Effector CD8-positive, alpha-beta T cell (primary cell): ENCODE measurements around the gene EFCAB6.

ENCODE experiments used
- DNase-seq: peaks from one replicate; lab custom pipeline; 2025; lab: John Stamatoyannopoulos, UW

The EFCAB6 gene

GRCh38 chr22:43528601-43529360 lies 283.3 kb downstream of the EFCAB6 start:
- no peak for DNase-seq

GRCh38 chr22:43526946-43527345 lies 285.2 kb downstream of the EFCAB6 start:
- DNase-seq: no peak

- no peak for DNase-seq
Observed at GRCh38 chr22:43526117-43526655, 285.9 kb downstream of the EFCAB6 start.

- no peak for DNase-seq
Observed at GRCh38 chr22:43521716-43522115, 290.4 kb downstream of the EFCAB6 start.

- DNase-seq: no peak
Observed at GRCh38 chr22:43520632-43521039, 291.5 kb downstream of the EFCAB6 start.

- no peak for DNase-seq
Observed at GRCh38 chr22:43516996-43517635, 295.0 kb downstream of the EFCAB6 start.

GRCh38 chr22:43516386-43516785 lies 295.7 kb downstream of the EFCAB6 start:
- DNase-seq: no peak

- DNase-seq: no peak
Observed at GRCh38 chr22:43515902-43516301, 296.2 kb downstream of the EFCAB6 start.

GRCh38 chr22:43515411-43515810 lies 296.7 kb downstream of the EFCAB6 start:
- DNase-seq: no peak

GRCh38 chr22:43514476-43515157 lies 297.5 kb downstream of the EFCAB6 start:
- no peak for DNase-seq

GRCh38 chr22:43512279-43512678 lies 299.8 kb downstream of the EFCAB6 start:
- DNase-seq: no peak

- no peak for DNase-seq
Observed at GRCh38 chr22:43511276-43511910, 300.7 kb downstream of the EFCAB6 start.

- no peak for DNase-seq
Observed at GRCh38 chr22:43510281-43511070, 301.6 kb downstream of the EFCAB6 start.

GRCh38 chr22:43509337-43509736 lies 302.8 kb downstream of the EFCAB6 start:
- no peak for DNase-seq

GRCh38 chr22:43508489-43508888 lies 303.6 kb downstream of the EFCAB6 start:
- no peak for DNase-seq

- no peak for DNase-seq
Observed at GRCh38 chr22:43507235-43507634, 304.9 kb downstream of the EFCAB6 start.

- no peak for DNase-seq
Observed at GRCh38 chr22:43506487-43506886, 305.6 kb downstream of the EFCAB6 start.

- no peak for DNase-seq
Observed at GRCh38 chr22:43505896-43506295, 306.2 kb downstream of the EFCAB6 start.

- DNase-seq: no peak
Observed at GRCh38 chr22:43505423-43505822, 306.7 kb downstream of the EFCAB6 start.

GRCh38 chr22:43504666-43505261 lies 307.3 kb downstream of the EFCAB6 start:
- no peak for DNase-seq

GRCh38 chr22:43504068-43504467 lies 308.0 kb downstream of the EFCAB6 start:
- no peak for DNase-seq
